A172 (cell line): ENCODE measurements around the gene PNMA1. TPM values are rescaled to one million over a fixed set of nuclear protein-coding genes. Genes with fewer than 3 reads are reported as not detected.

Experiments
- DNase-seq: peaks from one replicate; pipeline ENCODE4 v3.0.0-alpha.2; 2015; ENCODE audit warnings: low spot score
- total RNA-seq: library from RNA; depleted of rRNA; stranded (reverse); fragments of >200 nt; shearing (Covaris generic); gene quantifications from 2 replicates; pipeline ENCODE4 v1.2.3, GENCODE V29; 2014; rRNA removed

The PNMA1 gene
- total RNA-seq = 35.1 and 36.0 TPM in 2 replicates

- DNase-seq = peak; percentile 80
These were observed at the start of gene PNMA1 for GRCh38 chr14:73713803-73714655. Gene PNMA1 (minus strand): TSS chr14:73714384. CDS start chr14:73713639, 745 bp downstream.

- no peak for DNase-seq
These were observed 49.2 kb upstream of the PNMA1 start for GRCh38 chr14:73763396-73763795.

GRCh38 chr14:73762375-73762822 is 48.2 kb upstream of the PNMA1 start:
- no peak for DNase-seq

- no peak for DNase-seq
These were observed 47.6 kb upstream of the PNMA1 start for GRCh38 chr14:73761618-73762355.

GRCh38 chr14:73760598-73761586 is 46.7 kb upstream of the PNMA1 start:
- no peak for DNase-seq

GRCh38 chr14:73759714-73760597 is 45.8 kb upstream of the PNMA1 start:
- DNase-seq = peak; percentile 91

- DNase-seq = no peak
These were observed 45.1 kb upstream of the PNMA1 start for GRCh38 chr14:73759183-73759713.

GRCh38 chr14:73758392-73759182 is 44.4 kb upstream of the PNMA1 start:
- DNase-seq = peak; percentile 56

- DNase-seq = no peak
These were observed 43.8 kb upstream of the PNMA1 start for GRCh38 chr14:73757876-73758391.

GRCh38 chr14:73757381-73757780 is 43.2 kb upstream of the PNMA1 start:
- no peak for DNase-seq

- DNase-seq = no peak
These were observed 41.3 kb upstream of the PNMA1 start for GRCh38 chr14:73755434-73756014.

GRCh38 chr14:73754911-73755360 is 40.8 kb upstream of the PNMA1 start:
- DNase-seq = no peak

- no peak for DNase-seq
These were observed 40.0 kb upstream of the PNMA1 start for GRCh38 chr14:73753887-73754795.

- peak; percentile 67 for DNase-seq
These were observed 39.1 kb upstream of the PNMA1 start for GRCh38 chr14:73753124-73753886.

GRCh38 chr14:73752297-73752992 is 38.3 kb upstream of the PNMA1 start:
- DNase-seq = peak; percentile 89

- DNase-seq = no peak
These were observed 37.0 kb upstream of the PNMA1 start for GRCh38 chr14:73751157-73751691.
